ENCODE results near the gene TREML1.

Gene TREML1

DNA sequence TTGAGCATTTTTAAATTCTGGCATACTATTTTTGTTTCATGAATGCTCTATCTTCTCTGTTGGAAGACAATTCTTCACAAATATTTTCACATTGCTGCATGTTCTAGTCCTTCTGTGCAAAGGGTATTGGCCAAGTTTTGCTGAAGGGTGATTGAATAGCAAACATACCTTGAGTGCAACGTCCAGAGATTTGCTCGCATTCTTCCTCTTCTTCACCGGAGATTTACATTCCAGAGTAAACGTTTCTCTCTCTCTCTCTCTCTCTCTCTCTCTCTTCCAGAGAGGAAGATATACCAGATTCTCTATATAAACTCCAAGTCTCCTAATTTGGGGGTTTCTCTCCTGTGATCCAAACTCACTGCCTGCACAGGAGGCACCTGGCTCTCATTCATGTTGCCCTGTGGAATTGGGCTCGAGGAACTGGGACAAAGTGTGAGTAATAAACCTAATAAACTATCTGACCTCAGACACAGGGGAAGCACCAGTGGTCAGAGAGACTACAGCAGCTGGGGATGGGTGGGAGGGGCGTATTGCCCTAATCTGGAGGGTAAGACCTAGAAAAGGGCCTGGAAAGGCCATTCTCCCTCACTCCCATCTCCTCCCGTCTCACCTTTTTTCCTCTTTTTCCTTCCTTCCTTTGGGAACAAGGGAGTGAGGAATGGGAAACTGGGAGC is 1.1 kb upstream of the TREML1 start:
- in situ Hi-C loops (cut with HindIII; ENCODE audit: low sequenced_read_pairs): no loop called here
- TF ChIP-seq, protein P1, sequence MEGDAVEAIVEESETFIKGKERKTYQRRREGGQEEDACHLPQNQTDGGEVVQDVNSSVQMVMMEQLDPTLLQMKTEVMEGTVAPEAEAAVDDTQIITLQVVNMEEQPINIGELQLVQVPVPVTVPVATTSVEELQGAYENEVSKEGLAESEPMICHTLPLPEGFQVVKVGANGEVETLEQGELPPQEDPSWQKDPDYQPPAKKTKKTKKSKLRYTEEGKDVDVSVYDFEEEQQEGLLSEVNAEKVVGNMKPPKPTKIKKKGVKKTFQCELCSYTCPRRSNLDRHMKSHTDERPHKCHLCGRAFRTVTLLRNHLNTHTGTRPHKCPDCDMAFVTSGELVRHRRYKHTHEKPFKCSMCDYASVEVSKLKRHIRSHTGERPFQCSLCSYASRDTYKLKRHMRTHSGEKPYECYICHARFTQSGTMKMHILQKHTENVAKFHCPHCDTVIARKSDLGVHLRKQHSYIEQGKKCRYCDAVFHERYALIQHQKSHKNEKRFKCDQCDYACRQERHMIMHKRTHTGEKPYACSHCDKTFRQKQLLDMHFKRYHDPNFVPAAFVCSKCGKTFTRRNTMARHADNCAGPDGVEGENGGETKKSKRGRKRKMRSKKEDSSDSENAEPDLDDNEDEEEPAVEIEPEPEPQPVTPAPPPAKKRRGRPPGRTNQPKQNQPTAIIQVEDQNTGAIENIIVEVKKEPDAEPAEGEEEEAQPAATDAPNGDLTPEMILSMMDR (IDR thresholded peaks at IDR 0.05; ENCODE audit: low read depth, low read length): no peak
- DNase-seq (ENCODE audit: low read depth, low spot score): no peak

DNA sequence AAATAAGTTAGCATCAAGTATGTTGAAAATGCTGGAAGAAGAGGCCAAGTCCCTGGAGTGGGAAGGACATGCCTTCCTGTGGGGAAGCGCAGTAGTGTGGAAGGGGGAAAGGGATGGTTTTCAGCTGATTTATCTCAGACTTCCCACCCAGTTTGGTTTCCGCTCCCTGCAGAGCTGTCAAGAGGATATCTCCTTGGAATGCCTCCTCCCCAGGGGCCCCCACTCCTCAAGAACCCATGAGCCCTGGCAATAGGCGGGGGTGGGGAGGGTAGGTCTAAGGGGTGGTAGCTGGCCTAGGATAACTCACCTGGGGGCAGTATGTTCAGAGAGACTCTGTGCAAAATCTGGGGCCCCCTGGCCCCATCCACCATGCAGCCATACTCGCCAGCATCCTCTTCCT is 696 bp downstream of the TREML1 start:
- TF ChIP-seq, protein P1 (IDR thresholded peaks at IDR 0.05; ENCODE audit: low read depth, low read length): no peak
- in situ Hi-C loops (cut with HindIII; ENCODE audit: low sequenced_read_pairs): no loop called here

More for the DNA sequence above, 1.1 kb upstream of the TREML1 start:
- no peak overlapping the region for H3K4me3 ChIP-seq (ENCODE audit: low read depth, low read length)

DNA sequence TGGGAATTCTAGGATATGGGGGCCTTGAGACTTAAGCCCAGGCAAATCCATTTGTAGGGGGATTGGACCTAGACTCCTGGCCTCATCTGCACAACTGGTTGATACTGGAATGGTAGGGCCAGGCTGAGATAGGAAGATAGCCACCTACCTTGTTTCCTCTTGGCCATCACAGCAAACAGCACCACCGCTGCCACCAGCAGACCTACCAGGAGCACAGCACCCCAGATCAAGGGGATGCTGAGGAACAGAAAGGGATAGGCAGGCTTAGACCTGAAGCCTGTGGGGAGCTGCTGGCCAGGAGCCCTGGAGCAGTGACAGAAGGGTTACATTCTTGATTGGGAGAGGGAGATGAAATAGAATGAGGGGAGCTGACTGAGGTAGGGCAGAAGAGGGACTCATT is 3.5 kb downstream of the TREML1 start:
- TF ChIP-seq, protein P1 (IDR thresholded peaks at IDR 0.05; ENCODE audit: low read depth, low read length): no peak
- in situ Hi-C loops (cut with HindIII; ENCODE audit: low sequenced_read_pairs): no loop called here
- H3K4me3 ChIP-seq (ENCODE audit: low read depth, low read length): no peak overlapping the region
- DNase-seq (ENCODE audit: low read depth, low spot score): no peak

More for the DNA sequence above, 696 bp downstream of the TREML1 start:
- no peak overlapping the region for H3K4me3 ChIP-seq (ENCODE audit: low read depth, low read length)
- no peak for DNase-seq (ENCODE audit: low read depth, low spot score)

DNA sequence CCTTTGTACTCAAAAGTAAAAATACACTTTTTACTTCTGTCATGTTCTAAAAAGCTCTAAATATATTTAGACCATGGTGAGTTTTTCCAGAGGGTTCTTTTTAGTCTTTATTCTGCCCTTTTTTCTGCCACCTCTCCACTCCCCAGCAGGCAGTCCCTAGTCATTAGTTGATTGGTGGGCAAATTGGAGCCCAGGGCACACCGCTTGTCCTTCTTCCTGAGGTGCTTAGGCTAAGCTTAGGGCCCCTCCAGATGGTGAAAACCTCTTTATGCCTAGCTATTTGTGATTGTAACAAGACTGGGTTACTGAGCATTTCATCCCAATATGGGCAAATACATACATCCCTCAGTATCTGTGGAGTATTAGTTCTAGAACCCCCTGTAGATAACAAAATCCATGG is 6.2 kb downstream of the TREML1 start:
- TF ChIP-seq, protein P1 (IDR thresholded peaks at IDR 0.05; ENCODE audit: low read depth, low read length): no peak
- no peak for DNase-seq (ENCODE audit: low read depth, low spot score)
- in situ Hi-C loops (cut with HindIII; ENCODE audit: low sequenced_read_pairs): no loop called here
- H3K4me3 ChIP-seq (ENCODE audit: low read depth, low read length): no peak overlapping the region

DNA sequence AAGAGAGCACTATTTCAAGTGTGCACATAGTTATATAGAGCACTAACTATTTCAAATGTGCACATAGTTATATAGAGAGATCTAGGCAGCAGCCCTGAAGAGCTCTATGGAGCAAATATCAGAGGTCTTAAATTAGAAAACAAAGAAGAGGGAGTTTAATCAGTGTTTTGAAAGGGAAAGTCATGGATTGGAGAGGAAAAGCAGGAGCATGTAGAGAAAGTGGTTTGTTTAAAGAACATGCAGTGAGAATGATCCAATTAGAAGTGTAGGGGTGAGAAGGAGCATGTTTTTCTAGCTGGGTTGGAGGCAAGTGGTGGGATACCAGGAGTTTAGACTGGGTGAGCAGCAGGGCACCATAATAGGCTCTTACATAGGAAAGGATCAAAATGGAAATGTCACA is 17.2 kb downstream of the TREML1 start:
- H3K4me3 ChIP-seq (ENCODE audit: low read depth, low read length): no peak overlapping the region
- in situ Hi-C loops (cut with HindIII; ENCODE audit: low sequenced_read_pairs): no loop called here
- DNase-seq (ENCODE audit: low read depth, low spot score): no peak
- TF ChIP-seq, protein P1 (IDR thresholded peaks at IDR 0.05; ENCODE audit: low read depth, low read length): no peak

DNA sequence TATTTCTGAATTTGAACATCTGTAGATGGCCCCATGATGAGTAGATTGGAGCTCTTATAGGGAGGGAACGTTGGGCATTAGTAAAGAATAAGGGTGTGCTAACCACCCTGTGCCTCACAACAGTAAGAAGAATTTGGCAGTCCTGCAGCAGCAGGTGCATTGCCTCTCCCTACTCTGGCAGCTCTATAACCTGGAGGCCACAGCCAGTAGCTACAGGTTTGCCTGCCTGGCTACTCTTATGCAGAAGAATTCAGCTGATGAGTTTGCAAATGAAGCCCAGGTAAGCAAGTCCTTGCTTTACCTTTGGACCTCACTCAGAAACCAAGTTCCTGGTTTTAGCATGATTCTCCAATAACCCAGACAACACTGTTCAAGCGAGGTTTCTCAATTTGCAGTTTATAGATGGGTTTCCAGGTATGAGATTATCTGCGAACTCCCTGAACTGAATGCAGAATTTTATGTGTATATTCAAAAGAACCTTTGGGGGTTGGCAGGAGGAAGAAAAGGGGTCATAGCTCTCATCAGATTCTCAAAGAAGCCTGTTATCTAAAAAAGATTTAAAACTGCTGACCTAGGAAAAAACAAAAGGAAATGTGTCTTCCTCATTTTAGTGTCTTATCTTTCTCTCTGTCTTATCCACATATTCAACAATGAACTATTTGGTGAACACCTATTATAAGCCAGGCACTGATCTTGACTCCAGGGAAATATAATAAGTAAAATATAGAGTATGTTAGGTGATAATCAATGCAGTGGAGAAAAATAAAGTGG is 18.9 kb downstream of the TREML1 start:
- no peak for DNase-seq (ENCODE audit: low read depth, low spot score)
- in situ Hi-C loops (cut with HindIII; ENCODE audit: low sequenced_read_pairs): no loop called here
- TF ChIP-seq, protein P1 (IDR thresholded peaks at IDR 0.05; ENCODE audit: low read depth, low read length): no peak
- H3K4me3 ChIP-seq (ENCODE audit: low read depth, low read length): no peak overlapping the region
